Spinal cord (tissue), 4 donors: ENCODE measurements around the gene CDHR3. TPM values are rescaled to one million over a fixed set of nuclear protein-coding genes. Genes with fewer than 3 reads are reported as not detected.

Source experiments
- polyA plus RNA-seq, 2 donors: library from polyadenylated mRNA; unstranded; fragments of 120-200 nt; gene quantifications; one replicate each; pipeline ENCODE4 v1.2.1, GENCODE V29; 2013; ENCODE audit not compliant: insufficient read length in 2 of 2
- total RNA-seq, 2 donors: library from RNA; depleted of rRNA in 1 of 2; stranded (reverse); fragments of 120-200 nt in 1 of 2; fragments of >200 nt in 1 of 2; gene quantifications; one replicate each; pipeline versions ENCODE4 v1.2.3 to v1.2.4, GENCODE V29; 2013 to 2014

The CDHR3 gene
- total and polyA plus RNA-seq, 4 donors = 9.0 to 27.3 (median 18.0) TPM

Other genes with a start within 250 kb of the CDHR3 start
- 10 to 100 TPM in 1 of 2 donors, 1 to 10 TPM in 1; 7.1 to 11.0 TPM for gene ATXN7L1, start 86.7 kb upstream of the CDHR3 start, total RNA-seq
- 1 to 10 TPM; 7.8 to 9.2 TPM for gene ATXN7L1, start 86.7 kb upstream of the CDHR3 start, polyA plus RNA-seq
- gene SYPL1, start 149.0 kb downstream of the CDHR3 start, total RNA-seq = 10 to 100 TPM; 40.4 to 53.6 TPM
- 10 to 100 TPM; 44.3 to 45.7 TPM for gene SYPL1, start 149.0 kb downstream of the CDHR3 start, polyA plus RNA-seq